DMS114 treated with DMSO at 0.1 percent for 48 hours (cell line): ENCODE data around the gene GRIK3.

Source experiments
- DNase-seq: peaks from one replicate; lab custom pipeline; 2025; ENCODE audit not compliant: unreplicated experiment; lab: John Stamatoyannopoulos, UW

Gene GRIK3

GRCh38 chr1:36794460-36794859 lies 239.9 kb downstream of the GRIK3 start:
- no peak for DNase-seq

- DNase-seq: no peak
These were observed 240.9 kb downstream of the GRIK3 start for GRCh38 chr1:36793452-36793851.

GRCh38 chr1:36792292-36792691 lies 242.0 kb downstream of the GRIK3 start:
- no peak for DNase-seq

- DNase-seq: no peak
These were observed 244.1 kb downstream of the GRIK3 start for GRCh38 chr1:36790191-36790590.

- DNase-seq: no peak
These were observed 244.8 kb downstream of the GRIK3 start for GRCh38 chr1:36789535-36789934.

GRCh38 chr1:36787312-36787913 lies 246.9 kb downstream of the GRIK3 start:
- no peak for DNase-seq

- DNase-seq: no peak
These were observed 247.9 kb downstream of the GRIK3 start for GRCh38 chr1:36786425-36786824.

- no peak for DNase-seq
These were observed 250.0 kb downstream of the GRIK3 start for GRCh38 chr1:36784147-36784859.

- no peak for DNase-seq
These were observed 250.8 kb downstream of the GRIK3 start for GRCh38 chr1:36783475-36783874.

- DNase-seq: no peak
These were observed 251.5 kb downstream of the GRIK3 start for GRCh38 chr1:36782785-36783184.

GRCh38 chr1:36782085-36782484 lies 252.2 kb downstream of the GRIK3 start:
- no peak for DNase-seq

- no peak for DNase-seq
These were observed 253.2 kb downstream of the GRIK3 start for GRCh38 chr1:36781098-36781497.

GRCh38 chr1:36778740-36779139 lies 255.6 kb downstream of the GRIK3 start:
- DNase-seq: no peak

GRCh38 chr1:36776948-36777831 lies 257.1 kb downstream of the GRIK3 start:
- DNase-seq: no peak

- no peak for DNase-seq
These were observed 258.1 kb downstream of the GRIK3 start for GRCh38 chr1:36776256-36776655.

- DNase-seq: no peak
These were observed 258.6 kb downstream of the GRIK3 start for GRCh38 chr1:36775716-36776115.

GRCh38 chr1:36773827-36774541 lies 260.3 kb downstream of the GRIK3 start:
- DNase-seq: no peak

GRCh38 chr1:36772647-36773495 lies 261.4 kb downstream of the GRIK3 start:
- DNase-seq: no peak

- DNase-seq: no peak
These were observed 262.5 kb downstream of the GRIK3 start for GRCh38 chr1:36771660-36772284.

- no peak for DNase-seq
These were observed 263.1 kb downstream of the GRIK3 start for GRCh38 chr1:36771240-36771639.
